Right ventricle myocardium inferior (tissue), 1 donor: ENCODE data around the gene NTM. TPM values are rescaled to one million over a fixed set of nuclear protein-coding genes. Genes with fewer than 3 reads are reported as not detected.
"Not testable (repeated sequence)": the region's sequence is repeated elsewhere in the genome, so short reads cannot be mapped to it uniquely, and the experiment has no call there.

Experiments
- ATAC-seq: fragments of 200-7000 bp; cut with Tn5 transposase; one replicate; pipeline ENCODE4 v1.9.1; 2020; ENCODE audit warnings: mild to moderate bottlenecking, moderate library complexity
- DNase-seq: peaks from one replicate; pipeline ENCODE4 v3.0.0; 2021; ENCODE audit errors: missing footprints
- intact Hi-C: fragments of 100-400 bp; cut with DNase I; formaldehyde crosslinking; loops from one replicate; pipeline ENCODE4 v1.11.0; 2022
- total RNA-seq: library from RNA; stranded (reverse); fragmentation: NEBNext Ultra II Directional; extraction: Animal tissue kit (Norgen Biotek cat#: 25700); gene quantifications from one replicate; pipeline ENCODE4 v1.2.1, GENCODE V29; 2021
- donor health status: DM: no; HTN: yes; CAD: no; lungs with severe emphysema.

Gene NTM
- total RNA-seq, 1 donor from 2014 or later = 2.9 TPM

GRCh38 chr11:131408025-131408640 lies 37.7 kb downstream of the NTM start:
- ATAC-seq (peak; percentile 79), DNase-seq (no peak)
- intact Hi-C loops = loop anchor here (2.0 to 5.0 kb wide), 2 partner anchors 95 to 264 kb away; no protein-coding TSS in a partner anchor

- no peak for ATAC-seq
- intact Hi-C loops = loop anchor here (2.0 to 5.0 kb wide), 2 partner anchors 93 to 263 kb away; no protein-coding TSS in a partner anchor
- DNase-seq = no peak
These were observed 38.9 kb downstream of the NTM start for GRCh38 chr11:131409345-131409744.

- ATAC-seq (no peak), DNase-seq (no peak)
- intact Hi-C loops = no loop called here
These were observed 41.2 kb downstream of the NTM start for GRCh38 chr11:131411636-131412035.

- intact Hi-C loops = no loop called here
- no peak for ATAC-seq
- DNase-seq = no peak
These were observed 41.6 kb downstream of the NTM start for GRCh38 chr11:131412061-131412460.

GRCh38 chr11:131413217-131413616 lies 42.8 kb downstream of the NTM start:
- intact Hi-C loops = no loop called here
- DNase-seq = no peak
- no peak for ATAC-seq

GRCh38 chr11:131418189-131418588 lies 47.8 kb downstream of the NTM start:
- ATAC-seq (no peak), DNase-seq (no peak)
- intact Hi-C loops = no loop called here

- intact Hi-C loops = no loop called here
- DNase-seq (no peak), ATAC-seq (no peak)
These were observed 50.8 kb downstream of the NTM start for GRCh38 chr11:131421066-131421855.

- ATAC-seq (no peak), DNase-seq (no peak)
- intact Hi-C loops = no loop called here
These were observed 51.6 kb downstream of the NTM start for GRCh38 chr11:131422029-131422428.

- DNase-seq (no peak), ATAC-seq (no peak)
- intact Hi-C loops = no loop called here
These were observed 52.1 kb downstream of the NTM start for GRCh38 chr11:131422496-131422895.

- DNase-seq (no peak), ATAC-seq (no peak)
- intact Hi-C loops = no loop called here
These were observed 53.3 kb downstream of the NTM start for GRCh38 chr11:131423688-131424087.

- intact Hi-C loops, DNase-seq, ATAC-seq: not testable (repeated sequence)
These were observed 54.0 kb downstream of the NTM start for GRCh38 chr11:131424257-131424876.

- ATAC-seq (no peak), DNase-seq (no peak)
- intact Hi-C loops = no loop called here
These were observed 54.9 kb downstream of the NTM start for GRCh38 chr11:131425285-131425684.

- ATAC-seq = no peak
- intact Hi-C loops = no loop called here
These were observed 58.4 kb downstream of the NTM start for GRCh38 chr11:131428853-131429252.

GRCh38 chr11:131430473-131431208 lies 60.2 kb downstream of the NTM start:
- DNase-seq = no peak
- peak; percentile 67 for ATAC-seq
- intact Hi-C loops = no loop called here

More at GRCh38 chr11:131428853-131429252, 58.4 kb downstream of the NTM start:
- DNase-seq = no peak

GRCh38 chr11:131441051-131441810 lies 70.8 kb downstream of the NTM start:
- intact Hi-C loops = no loop called here
- no peak for ATAC-seq
- DNase-seq = no peak

GRCh38 chr11:131446590-131447275 lies 76.3 kb downstream of the NTM start:
- ATAC-seq = no peak
- intact Hi-C loops = no loop called here

GRCh38 chr11:131447277-131447815 lies 76.9 kb downstream of the NTM start:
- intact Hi-C loops = no loop called here
- DNase-seq = no peak
- ATAC-seq = no peak

More at GRCh38 chr11:131446590-131447275, 76.3 kb downstream of the NTM start:
- DNase-seq = no peak

GRCh38 chr11:131447898-131448297 lies 77.5 kb downstream of the NTM start:
- intact Hi-C loops = no loop called here
- DNase-seq (no peak), ATAC-seq (no peak)
